ENCODE data around the gene NPHP4. TPM values are rescaled to one million over a fixed set of nuclear protein-coding genes. Genes with fewer than 3 reads are reported as not detected.

The NPHP4 gene
- total RNA-seq, 4 donors from 2014 or later: 6.7 to 19.9 (median 10.5) TPM

DNA sequence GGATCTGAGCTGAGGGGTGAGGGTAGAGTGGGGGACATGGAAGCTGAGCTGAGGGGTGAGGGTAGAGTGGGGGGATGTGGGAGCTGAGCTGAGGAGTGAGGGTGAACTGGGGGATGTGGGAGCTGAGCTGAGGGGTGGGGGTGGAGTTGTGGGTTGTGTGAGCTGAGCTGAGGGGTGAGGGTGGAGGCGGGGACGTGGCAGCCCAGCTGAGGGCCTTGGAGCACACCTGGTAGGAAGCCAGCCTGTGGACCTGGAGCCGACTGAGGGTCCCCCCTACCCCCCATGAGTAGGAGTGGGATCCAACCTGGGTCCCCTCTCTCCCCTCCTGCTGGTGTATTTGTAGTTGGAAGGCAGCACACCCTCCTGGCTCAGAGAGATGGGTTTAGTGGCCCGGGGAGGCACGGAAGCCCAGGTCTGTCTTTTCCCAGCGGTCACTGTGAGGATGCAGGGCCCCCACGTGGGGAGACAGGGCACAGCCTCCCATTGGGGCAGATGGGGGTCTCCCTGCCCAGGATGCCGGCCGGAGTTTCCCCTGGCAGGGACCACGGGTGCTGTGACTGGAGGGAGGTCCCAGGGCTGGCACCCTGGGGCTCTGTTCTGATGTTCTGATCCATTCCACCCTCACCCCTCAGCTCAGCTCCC is 13.2 kb upstream of the NPHP4 start:
- H3K4me1 ChIP-seq: no peaks in the 10 kb centered on the region
- H3K36me3 ChIP-seq: no peaks in the 10 kb centered on the region
- no peak overlapping the region for H3K27ac ChIP-seq
- intact Hi-C loops (cut with DNase I; ENCODE audit: low total_unique reads): no loop called here
- TF ChIP-seq EP300 (IDR thresholded peaks at IDR 0.05; ENCODE audit: low read depth) (no peak), POLR2A (IDR thresholded peaks at IDR 0.05) (no peak), POLR2AphosphoS5 (IDR thresholded peaks at IDR 0.05) (no peak)
- TF ChIP-seq, protein P1, sequence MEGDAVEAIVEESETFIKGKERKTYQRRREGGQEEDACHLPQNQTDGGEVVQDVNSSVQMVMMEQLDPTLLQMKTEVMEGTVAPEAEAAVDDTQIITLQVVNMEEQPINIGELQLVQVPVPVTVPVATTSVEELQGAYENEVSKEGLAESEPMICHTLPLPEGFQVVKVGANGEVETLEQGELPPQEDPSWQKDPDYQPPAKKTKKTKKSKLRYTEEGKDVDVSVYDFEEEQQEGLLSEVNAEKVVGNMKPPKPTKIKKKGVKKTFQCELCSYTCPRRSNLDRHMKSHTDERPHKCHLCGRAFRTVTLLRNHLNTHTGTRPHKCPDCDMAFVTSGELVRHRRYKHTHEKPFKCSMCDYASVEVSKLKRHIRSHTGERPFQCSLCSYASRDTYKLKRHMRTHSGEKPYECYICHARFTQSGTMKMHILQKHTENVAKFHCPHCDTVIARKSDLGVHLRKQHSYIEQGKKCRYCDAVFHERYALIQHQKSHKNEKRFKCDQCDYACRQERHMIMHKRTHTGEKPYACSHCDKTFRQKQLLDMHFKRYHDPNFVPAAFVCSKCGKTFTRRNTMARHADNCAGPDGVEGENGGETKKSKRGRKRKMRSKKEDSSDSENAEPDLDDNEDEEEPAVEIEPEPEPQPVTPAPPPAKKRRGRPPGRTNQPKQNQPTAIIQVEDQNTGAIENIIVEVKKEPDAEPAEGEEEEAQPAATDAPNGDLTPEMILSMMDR (IDR thresholded peaks at IDR 0.05): no peak
- DNase-seq: peak; percentile 1
- H3K27me3 ChIP-seq: peaks cover 3% of the 10 kb centered on the region
- in situ Hi-C loops (cut with MboI; ENCODE audit: low pct_ligation_motif_present in 1 of 4, low pct_unique_long_range_greater_than_20kb in 1 of 4, low sequenced_read_pairs in 3 of 4): no loop called here
- no peaks in the 10 kb centered on the region for H3K9me3 ChIP-seq
- WGBS, 2 donors (ENCODE audit: low coverage in 1 of 2): 75% methylated on average over 10 of the region's 10 CpGs; no CpG with 5 or more reads in 1 of the 2 donors
- no peak overlapping the region for H3K4me3 ChIP-seq

DNA sequence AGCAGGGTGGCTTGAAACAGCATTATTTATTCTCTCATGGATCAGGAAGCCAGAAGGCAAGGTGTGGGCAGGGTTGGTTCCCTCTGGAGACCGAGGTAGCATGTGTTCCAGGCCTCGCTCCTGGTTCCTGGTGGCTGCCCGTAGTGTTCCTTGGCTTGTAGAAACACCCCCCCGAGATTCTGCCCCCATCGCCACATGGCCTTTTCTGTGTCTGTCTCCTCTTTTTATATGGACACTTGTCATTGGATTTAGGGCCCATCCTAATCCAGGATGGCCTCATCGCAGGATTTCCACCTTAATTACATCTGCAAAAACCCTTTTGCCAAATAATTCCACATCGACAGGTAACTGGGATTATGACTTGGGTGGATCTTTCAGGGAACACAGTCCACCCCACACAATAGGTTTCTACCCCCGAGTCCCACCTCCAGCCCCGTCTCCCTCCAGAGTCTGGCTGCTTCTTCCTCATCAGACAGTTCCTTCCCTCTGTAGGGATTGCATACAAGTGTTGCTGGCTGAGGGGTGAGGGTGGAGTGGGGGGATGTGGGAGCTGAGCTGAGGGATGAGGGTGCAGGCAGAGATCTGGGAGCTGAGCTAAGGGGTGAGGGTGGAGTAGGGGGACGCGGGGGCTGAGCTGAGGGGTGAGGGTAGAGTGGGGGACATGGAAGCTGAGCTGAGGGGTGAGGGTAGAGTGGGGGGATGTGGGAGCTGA is 12.3 kb upstream of the NPHP4 start:
- H3K36me3 ChIP-seq: no peaks in the 10 kb centered on the region
- no peaks in the 10 kb centered on the region for H3K4me1 ChIP-seq
- H3K4me3 ChIP-seq: no peak overlapping the region
- H3K9me3 ChIP-seq: no peaks in the 10 kb centered on the region
- no peak for DNase-seq
- intact Hi-C loops (cut with DNase I; ENCODE audit: low total_unique reads) (no loop called here), in situ Hi-C loops (cut with MboI; ENCODE audit: low pct_ligation_motif_present in 1 of 4, low pct_unique_long_range_greater_than_20kb in 1 of 4, low sequenced_read_pairs in 3 of 4) (no loop called here)
- H3K27ac ChIP-seq: no peak overlapping the region
- TF ChIP-seq EP300 (IDR thresholded peaks at IDR 0.05; ENCODE audit: low read depth): no peak
- TF ChIP-seq POLR2A (IDR thresholded peaks at IDR 0.05): no peak
- TF ChIP-seq, protein P1 (IDR thresholded peaks at IDR 0.05): no peak
- TF ChIP-seq POLR2AphosphoS5 (IDR thresholded peaks at IDR 0.05): no peak
- peaks cover 3% of the 10 kb centered on the region for H3K27me3 ChIP-seq
- 80 to 94% methylated on average over 5 to 10 of the region's 11 CpGs for WGBS, 2 donors (ENCODE audit: low coverage in 1 of 2)

DNA sequence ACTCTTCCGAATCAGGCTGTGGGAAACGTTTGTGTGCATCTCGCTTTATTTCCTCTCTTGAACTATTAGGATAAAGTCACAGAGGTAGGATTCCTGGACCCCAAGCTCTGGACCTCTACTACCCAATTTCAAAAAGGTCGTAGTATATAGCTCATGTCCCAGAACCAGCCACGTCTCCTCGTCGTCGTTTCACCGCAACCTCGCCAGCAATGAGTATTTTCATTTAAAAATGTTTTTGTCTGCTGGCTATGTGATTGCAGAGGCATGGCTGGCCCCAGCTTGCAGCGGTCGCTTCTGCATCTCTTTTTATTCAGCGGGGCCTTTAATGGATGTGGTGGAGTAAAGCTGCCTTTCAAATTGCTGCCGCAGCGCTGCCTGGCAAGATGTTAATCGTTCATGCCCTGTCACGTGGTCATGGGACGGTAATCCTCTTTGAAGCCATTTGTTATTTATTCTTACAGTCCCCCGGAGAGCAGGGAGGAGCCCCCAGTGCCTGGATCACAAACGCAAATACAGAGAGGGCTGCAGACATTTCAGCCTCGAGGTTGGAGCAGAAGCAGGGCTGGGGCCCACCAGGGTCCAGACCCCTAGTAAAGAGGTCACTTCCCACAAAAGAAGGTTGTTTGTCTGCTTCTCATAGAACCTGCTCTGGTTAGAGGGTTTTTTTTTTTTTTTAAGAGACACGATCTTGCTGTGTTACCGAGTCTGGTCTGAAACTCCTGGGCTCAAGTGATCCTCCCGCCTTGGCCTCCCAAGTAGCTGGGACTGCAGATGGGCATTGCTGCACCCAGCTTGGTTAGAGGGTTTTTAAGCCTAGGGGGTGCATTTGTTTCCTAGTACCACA is 11.6 kb upstream of the NPHP4 start:
- H3K27ac ChIP-seq: no peak overlapping the region
- H3K9me3 ChIP-seq: no peaks in the 10 kb centered on the region
- H3K4me3 ChIP-seq: no peak overlapping the region
- H3K27me3 ChIP-seq: peaks cover 3% of the 10 kb centered on the region
- no peaks in the 10 kb centered on the region for H3K4me1 ChIP-seq
- DNase-seq: no peak
- no peaks in the 10 kb centered on the region for H3K36me3 ChIP-seq
- in situ Hi-C loops (cut with MboI; ENCODE audit: low pct_ligation_motif_present in 1 of 4, low pct_unique_long_range_greater_than_20kb in 1 of 4, low sequenced_read_pairs in 3 of 4): no loop called here
- no peak for TF ChIP-seq POLR2A (IDR thresholded peaks at IDR 0.05)
- no peak for TF ChIP-seq EP300 (IDR thresholded peaks at IDR 0.05; ENCODE audit: low read depth)
- no peak for TF ChIP-seq POLR2AphosphoS5 (IDR thresholded peaks at IDR 0.05)
- TF ChIP-seq, protein P1 (IDR thresholded peaks at IDR 0.05): no peak
- 77 to 85% methylated on average over 4 to 24 of the region's 24 CpGs for WGBS, 2 donors (ENCODE audit: low coverage in 1 of 2)
- intact Hi-C loops (cut with DNase I; ENCODE audit: low total_unique reads): no loop called here

All from transverse colon (tissue), 4 donors.